Brain pericyte (primary cell): Measurements from ENCODE around the gene CD300LD.

Experiments used
- DNase-seq: peaks from one replicate; pipeline ENCODE4 v3.0.0-alpha.2; 2012; ENCODE audit warnings: low read depth, low spot score

CD300LD gene

DNA sequence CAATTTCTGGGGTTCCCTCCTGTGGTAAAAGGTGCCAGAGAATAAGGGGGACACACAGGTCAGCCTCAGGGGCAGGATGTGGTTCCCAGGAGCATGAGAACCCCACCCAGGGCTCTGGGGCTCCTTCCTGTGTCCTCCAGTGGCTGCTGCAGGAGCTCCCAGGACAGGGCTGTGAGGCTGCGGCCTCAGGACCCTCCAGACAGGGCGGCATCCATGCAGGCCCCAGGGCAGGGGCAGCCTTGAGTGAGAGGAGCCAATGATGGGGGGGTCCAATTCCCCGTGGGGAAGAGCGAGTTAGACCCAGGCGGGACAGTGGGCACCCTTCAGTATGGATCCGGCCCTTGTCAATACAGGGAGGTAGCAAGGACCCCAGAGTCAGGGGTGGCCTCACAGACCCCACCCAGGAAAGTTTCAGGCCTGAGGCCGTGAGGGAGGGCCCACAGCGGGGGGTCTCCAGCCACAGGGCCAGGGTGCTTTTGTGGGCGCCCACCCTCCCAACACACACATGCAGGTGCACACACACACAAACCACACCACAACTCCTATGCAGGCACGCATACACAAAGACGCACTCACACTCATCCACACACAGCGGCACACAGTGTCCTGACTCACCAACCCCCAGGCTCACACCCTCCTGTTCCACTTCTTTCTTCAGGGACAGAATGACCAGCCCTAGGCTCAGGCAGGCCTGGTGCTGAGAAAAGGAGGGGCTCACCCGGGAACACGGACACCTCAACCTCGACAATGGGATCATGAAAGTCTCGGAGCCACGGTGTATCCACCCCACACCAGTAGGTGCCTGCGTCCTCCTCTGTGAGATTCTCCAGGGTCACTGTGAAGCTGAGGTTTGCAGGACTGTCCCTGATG lies 48.0 kb downstream of the CD300LD start:
- DNase-seq: no peak

- DNase-seq: no peak
Observed at GRCh38 chr17:74543406-74543805, 48.7 kb downstream of the CD300LD start.

DNA sequence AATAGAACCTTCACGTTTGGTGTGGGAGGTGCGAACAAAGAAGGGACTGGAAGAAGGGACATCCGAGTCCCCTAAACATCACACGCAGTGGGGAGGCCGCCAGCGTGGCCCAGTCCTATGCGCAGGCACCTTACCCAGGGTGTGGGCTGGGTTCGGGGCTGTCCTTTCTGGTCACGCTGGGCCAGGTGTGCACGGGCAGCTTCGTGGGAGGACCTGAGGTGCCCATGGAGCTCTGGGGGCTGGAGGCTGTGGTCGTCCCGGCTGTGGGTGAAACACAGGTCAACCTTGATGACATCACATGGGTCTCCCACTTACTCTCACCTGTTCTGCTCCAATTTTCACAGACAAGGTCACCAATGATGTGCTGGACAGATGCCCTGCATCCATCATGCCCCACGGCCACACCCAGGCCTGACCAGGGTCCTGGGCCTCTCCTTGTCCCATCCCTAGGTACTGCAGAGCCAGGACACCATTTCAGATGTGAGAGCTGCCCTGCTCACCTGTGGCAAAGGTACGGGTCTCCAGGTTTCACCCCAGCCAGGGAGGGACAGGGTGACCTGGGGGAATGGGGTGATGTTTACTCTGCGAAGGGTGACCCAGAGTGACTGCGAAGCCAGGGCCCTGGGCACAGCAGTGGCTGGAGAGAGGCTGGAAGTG lies 49.2 kb downstream of the CD300LD start:
- DNase-seq: no peak

DNA sequence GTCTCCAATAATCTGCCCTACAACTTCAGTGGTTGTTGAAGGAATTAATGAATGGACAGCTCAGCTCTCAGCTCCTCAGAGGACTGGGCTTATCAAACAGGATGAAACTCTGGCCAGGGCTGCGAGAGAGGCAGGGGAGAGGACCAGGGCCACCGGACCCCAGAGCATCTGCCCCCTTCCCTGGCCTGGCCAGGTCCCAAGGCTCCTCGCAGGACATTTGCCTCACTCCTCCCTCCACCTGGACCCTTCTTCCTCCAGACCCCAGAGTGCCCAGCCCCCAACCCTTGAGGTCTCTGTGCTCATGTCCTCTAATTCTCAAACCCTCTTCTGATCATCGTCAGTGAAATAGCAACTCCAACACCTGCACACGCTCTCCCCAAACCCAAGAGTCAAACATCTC lies 49.9 kb downstream of the CD300LD start:
- no peak for DNase-seq

- DNase-seq: no peak
Observed at GRCh38 chr17:74541176-74542111, 50.6 kb downstream of the CD300LD start.

DNA sequence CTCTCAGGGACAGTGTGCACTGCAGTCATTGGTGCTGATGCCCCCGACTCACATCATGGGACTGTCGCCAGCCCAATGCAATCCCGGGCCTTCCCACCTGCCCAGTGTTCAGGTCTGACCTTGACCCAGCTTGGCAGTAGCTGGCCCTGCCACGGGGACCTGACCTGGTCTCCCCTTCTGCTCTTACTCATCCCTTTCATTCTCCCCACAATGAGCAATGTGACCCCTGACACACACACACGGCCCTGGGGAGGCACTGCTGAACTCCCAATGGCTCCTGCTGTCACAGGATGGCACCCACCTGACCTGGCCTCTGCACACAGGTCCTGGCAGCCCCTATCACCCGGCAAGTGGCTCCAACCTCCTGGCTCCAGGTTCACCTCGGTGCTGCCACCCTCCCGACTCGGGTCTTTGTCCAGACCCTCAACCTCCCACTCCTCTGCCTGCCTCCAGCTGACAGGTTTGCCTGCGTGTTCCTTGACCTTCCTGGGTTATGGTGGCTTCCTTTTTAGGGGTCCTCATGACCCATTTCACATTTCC lies 52.7 kb downstream of the CD300LD start:
- no peak for DNase-seq

GRCh38 chr17:74536890-74537289 lies 55.2 kb downstream of the CD300LD start:
- DNase-seq: no peak

GRCh38 chr17:74532115-74532514 lies 60.0 kb downstream of the CD300LD start:
- no peak for DNase-seq

DNA sequence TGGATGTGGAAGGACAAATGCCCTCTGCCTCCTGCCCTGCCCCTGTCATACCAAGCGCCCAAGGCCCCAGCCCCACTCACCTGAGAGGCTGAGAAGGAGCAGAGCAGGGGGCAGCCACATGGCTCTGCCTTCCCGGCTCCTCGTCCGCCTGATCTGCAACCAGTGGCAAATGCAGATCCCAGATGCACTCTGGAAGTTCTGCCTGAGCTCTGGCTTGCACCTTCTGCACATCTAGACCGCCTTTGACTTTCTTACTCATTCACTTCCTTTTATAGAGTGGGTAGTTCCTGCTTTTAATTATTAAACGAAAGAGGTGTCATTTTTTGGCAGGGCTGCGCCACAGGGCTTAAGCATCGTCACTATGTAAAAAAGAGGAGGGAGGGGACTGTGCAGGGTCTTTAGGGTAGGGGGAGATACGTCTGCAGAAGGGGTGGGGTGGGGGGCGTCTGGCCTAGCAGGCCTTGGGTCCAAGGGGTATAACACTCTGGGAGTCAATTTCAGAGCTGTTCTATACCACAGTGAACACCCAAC lies 60.8 kb downstream of the CD300LD start, which contains the start of gene CD300LB:
Gene CD300LB (minus strand): TSS at position 245 of the 531 bp plus-strand sequence. CDS start 125 bp downstream, at position 120.
- DNase-seq: no peak

DNA sequence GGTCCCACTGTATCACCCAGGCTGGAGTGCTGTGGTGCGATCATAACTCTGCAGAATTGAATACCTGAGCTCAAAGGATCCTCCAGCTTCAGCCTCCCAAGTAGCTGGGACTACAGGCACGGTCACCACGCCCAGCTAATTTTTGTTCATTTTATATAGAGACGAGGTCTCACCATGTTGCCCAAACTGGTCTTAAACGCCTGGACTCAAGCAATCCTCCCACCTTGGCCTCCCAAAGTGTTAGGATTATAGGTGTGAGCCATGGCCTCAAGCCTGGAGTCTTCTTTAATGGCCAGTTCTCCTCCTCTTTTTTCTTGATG lies 61.3 kb downstream of the CD300LD start:
- DNase-seq: no peak
